GM13977 (cell line): ENCODE results near the gene BAIAP2.

Source experiments
- DNase-seq: peaks from one replicate; pipeline ENCODE4 v3.0.0; 2012; ENCODE audit warnings: low spot score
- CTCF ChIP-seq: IDR thresholded peaks from 2 replicates; pipeline ENCODE4 v1.5.1; 2012; ENCODE audit warnings: mild to moderate bottlenecking, control low read depth; ENCODE audit not compliant: insufficient read depth; ENCODE audit errors: extremely low read depth, missing control alignments
- in situ Hi-C: fragments of 300-500 bp; cut with MboI; formaldehyde crosslinking; loops from one replicate; pipeline ENCODE4 v1.12.0; 2022; ENCODE audit warnings: low sequenced_read_pairs, low pct_unique_long_range_greater_than_20kb, mixed read lengths, inconsistent platforms; ENCODE audit not compliant: unreplicated experiment

Gene BAIAP2

DNA sequence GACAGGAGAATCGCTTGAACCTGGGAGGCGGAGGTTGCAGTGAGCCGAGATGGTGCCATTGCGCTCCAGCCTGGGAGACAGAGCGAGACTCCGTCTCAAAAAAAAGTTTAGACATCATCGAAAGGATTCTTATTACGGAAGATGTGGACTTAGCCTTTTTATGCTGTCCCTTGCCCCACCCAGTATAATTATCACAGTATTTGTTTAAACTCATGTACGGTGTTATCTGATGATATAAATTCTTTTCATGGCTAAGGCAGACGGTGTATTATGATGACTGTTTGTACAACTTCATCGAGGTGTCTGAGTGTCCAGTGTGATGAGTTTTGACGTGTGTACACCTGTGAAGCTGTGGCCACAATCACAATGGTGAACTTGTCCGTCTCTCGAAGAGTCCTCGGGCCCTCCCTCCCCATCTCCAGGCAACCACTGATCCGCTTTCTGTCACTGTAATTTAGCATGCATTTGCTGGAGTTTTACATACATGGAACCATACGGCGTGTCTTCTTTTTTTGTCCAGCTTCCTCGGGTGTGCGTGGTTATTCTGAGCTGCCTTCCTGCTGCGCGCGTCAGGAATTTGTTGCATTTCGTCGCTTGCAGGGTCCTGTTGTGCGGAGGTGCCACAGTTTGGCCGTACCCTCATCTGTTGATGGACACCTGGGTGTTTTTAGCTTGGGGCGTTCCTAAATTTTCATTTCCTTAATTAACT, 26.2 kb downstream of the BAIAP2 start:
- DNase-seq: no peak
- in situ Hi-C loops: no loop called here
- no peak for TF ChIP-seq CTCF

DNA sequence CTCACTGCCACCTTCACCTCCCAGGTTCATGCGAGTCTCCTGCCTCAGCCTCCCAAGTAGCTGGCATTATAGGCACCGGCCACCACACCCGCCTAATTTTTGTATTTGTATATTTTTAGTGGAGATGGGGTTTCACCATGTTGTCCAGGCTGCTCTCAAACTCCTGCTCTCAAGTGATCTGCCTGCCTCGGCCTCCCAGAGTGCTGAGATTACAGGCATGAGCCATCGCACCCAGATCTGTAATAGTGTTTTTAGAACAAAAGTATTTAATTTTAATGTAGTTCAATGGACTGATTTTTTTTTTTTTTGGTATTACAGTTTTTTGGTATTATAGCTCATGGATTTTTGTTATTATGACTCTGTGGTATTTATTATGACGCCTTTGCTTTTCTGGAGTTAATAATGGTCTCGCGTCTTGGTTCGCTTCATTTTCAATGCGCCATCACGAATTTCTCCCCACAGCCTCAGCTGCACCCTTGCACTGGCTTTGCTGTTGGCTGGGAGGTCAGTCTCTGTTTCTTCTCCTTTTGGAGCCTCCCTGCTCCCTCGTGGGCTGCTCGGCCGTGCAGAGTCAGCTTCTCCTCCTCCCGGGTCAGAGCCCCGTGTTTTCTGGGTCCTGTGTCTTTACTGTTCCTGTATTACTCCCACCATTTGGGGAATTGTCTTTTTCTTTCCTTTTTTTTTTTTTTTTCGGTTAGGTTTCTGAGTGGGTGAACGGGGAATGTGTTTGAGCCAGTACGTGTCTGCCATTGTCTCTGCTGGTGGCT, 27.2 kb downstream of the BAIAP2 start:
- in situ Hi-C loops: no loop called here
- TF ChIP-seq CTCF: no peak

GRCh38 chr17:81063106-81064093, 28.4 kb downstream of the BAIAP2 start:
- no peak for TF ChIP-seq CTCF
- DNase-seq: no peak
- in situ Hi-C loops: no loop called here

More for the DNA sequence above, 27.2 kb downstream of the BAIAP2 start:
- no peak for DNase-seq

DNA sequence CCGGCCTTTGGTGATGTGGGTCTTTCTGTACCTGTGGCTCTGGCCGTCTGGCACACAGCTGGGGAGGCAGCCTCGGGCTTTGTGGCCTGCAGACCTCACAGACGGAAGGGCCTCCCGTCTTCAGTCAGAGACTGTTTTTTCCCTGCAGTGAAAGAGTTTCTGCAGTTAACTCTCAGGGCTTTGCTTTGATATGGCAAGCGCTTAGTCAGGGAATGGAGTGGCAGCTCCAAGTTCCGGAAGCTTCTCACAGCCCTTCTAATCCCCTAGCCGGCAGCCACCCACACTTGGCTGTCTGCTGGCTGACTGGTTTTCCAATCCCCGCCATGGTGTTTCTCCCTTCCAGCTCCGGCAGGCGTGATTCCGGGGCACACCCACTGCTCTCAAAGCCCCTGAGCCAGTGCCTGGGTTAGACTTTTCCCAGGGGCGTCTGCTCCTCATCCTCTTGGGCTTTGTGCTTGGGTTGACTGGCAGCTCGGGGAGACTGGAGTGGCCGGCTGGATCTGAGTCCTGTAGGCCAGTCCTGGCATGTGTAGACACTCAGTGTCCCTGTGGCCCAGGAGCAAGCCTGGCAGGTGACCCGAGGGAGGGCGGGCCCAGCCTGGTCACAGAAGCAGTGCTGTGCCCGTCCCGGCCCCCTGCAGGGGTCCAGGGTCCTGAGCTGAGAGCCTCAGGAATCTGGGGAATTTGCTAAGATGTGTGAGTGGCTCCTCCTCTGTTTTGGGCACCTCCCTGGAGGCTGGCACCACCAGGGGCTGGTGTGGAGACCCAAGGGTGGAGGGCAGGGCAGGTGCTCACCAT, 29.9 kb downstream of the BAIAP2 start:
- TF ChIP-seq CTCF: no peak

GRCh38 chr17:81065500-81065899, 30.5 kb downstream of the BAIAP2 start:
- TF ChIP-seq CTCF: no peak
- in situ Hi-C loops: no loop called here
- DNase-seq: no peak

More for the DNA sequence above, 29.9 kb downstream of the BAIAP2 start:
- DNase-seq: no peak
- in situ Hi-C loops: no loop called here

DNA sequence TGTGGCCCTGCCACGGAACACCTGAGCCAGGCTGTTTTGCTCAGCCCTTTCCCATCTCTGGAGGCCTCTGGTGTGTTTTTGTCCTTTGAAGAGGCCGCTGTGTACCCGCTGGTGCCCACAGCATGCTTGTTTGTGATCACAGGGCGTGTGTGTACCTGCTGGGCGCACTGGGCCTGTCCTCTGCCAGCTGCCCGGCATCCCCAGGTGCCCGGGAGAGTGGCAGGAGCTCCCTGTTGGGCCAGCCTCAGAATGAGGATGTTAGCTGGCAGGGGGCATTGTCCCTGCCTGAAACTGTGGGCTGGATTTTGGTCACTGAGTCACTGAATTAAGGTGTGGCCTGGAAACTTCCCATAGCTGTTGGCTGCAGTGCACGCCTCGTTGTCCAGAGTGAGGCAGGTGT, 31.1 kb downstream of the BAIAP2 start:
- no peak for DNase-seq
- no peak for TF ChIP-seq CTCF
- in situ Hi-C loops: no loop called here
